ENCODE measurements around the gene CMYA5. TPM values are rescaled to one million over a fixed set of nuclear protein-coding genes. Genes with fewer than 3 reads are reported as not detected.

CMYA5 gene
- total RNA-seq, 4 donors from 2014 or later = 3,049 to 3,867 (median 3,338) TPM

GRCh38 chr5:79684782-79685181 lies 4.9 kb upstream of the CMYA5 start:
- Histone ChIP-seq H3K36me3 (peaks cover 0 to 29% of the 10 kb centered on the region in 2 donors), H3K9me3 (no peaks in the 10 kb centered on the region), H3K4me3 (no peak overlapping the region), H3K27ac (no peak overlapping the region), H3K27me3 (no peaks in the 10 kb centered on the region), H3K4me1 (peaks cover 0 to 3% of the 10 kb centered on the region in 2 donors)
- DNase-seq (no peak), ATAC-seq (no peak)
- in situ Hi-C loops (cut with MboI; ENCODE audit: low sequenced_read_pairs in 4 of 4) = no loop called here
- intact Hi-C loops (cut with DNase I; ENCODE audit: low total_unique reads) = no loop called here
- TF ChIP-seq POLR2A (IDR thresholded peaks at IDR 0.05) (no peak), CTCF (IDR thresholded peaks at IDR 0.05 in 4 of 5, conservative IDR thresholded peaks at IDR 0.05 in 1 of 5) (no peak)

- no peaks in the 10 kb centered on the region for H3K9me3 ChIP-seq
- peak overlapping the region in 1 of 4 donors; percentile 15 for H3K27ac ChIP-seq
- no peak for TF ChIP-seq CTCF (IDR thresholded peaks at IDR 0.05 in 4 of 5, conservative IDR thresholded peaks at IDR 0.05 in 1 of 5)
- no peak for TF ChIP-seq POLR2A (IDR thresholded peaks at IDR 0.05)
- H3K27me3 ChIP-seq = no peaks in the 10 kb centered on the region
- DNase-seq (no peak), ATAC-seq (no peak)
- no peak overlapping the region for H3K4me3 ChIP-seq
- peaks cover 0 to 29% of the 10 kb centered on the region in 2 donors for H3K36me3 ChIP-seq
- in situ Hi-C loops (cut with MboI; ENCODE audit: low sequenced_read_pairs in 4 of 4) = no loop called here
- no peaks in the 10 kb centered on the region for H3K4me1 ChIP-seq
- intact Hi-C loops (cut with DNase I; ENCODE audit: low total_unique reads) = no loop called here
Measured at GRCh38 chr5:79685627-79686026, 4.0 kb upstream of the CMYA5 start.

DNA sequence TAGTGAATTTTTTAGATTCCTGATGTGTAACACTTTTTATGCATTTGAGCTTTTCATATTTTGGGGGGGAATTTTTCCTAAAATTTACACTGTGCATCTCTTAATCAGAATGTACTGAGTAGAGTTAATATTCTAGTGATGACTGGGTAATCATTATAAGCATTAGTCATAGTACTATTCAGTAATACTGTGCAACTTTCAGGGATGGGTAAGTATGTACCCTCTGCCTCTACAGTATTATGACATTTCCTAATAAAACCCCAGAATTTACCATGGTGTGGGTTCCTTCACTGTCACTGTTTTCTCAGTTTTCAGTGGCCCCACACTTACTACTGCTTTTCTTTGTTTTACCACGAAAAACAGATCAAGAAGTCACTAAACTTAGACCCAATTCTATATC lies 2.8 kb upstream of the CMYA5 start:
- in situ Hi-C loops (cut with MboI; ENCODE audit: low sequenced_read_pairs in 4 of 4) (no loop called here), intact Hi-C loops (cut with DNase I; ENCODE audit: low total_unique reads) (no loop called here)
- Histone ChIP-seq H3K36me3 (peaks cover 0 to 26% of the 10 kb centered on the region in 2 donors), H3K4me1 (no peaks in the 10 kb centered on the region), H3K4me3 (no peak overlapping the region), H3K27ac (peak overlapping the region in 1 of 4 donors; percentile 19), H3K9me3 (no peaks in the 10 kb centered on the region), H3K27me3 (no peaks in the 10 kb centered on the region)
- DNase-seq (no peak), ATAC-seq (no peak)
- TF ChIP-seq CTCF (IDR thresholded peaks at IDR 0.05 in 4 of 5, conservative IDR thresholded peaks at IDR 0.05 in 1 of 5) (no peak), POLR2A (IDR thresholded peaks at IDR 0.05) (no peak)

DNA sequence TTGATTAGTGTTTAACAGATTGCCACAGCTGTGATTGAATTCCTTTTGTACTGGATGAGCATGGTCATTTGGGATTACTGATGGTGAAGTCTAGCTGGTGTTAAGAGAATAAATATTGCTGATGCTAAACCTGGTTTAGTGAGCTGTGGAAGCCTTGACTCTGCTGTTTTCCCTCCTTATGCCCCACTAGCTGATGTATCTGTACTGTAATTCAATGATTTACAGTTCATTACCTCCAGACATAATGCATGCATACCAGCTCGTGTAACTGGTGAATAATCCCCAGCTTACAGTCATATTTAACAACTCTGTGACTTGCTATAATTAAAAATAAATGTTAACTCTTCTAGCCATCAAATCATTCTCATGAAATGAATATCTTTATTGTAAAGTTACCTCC lies 1.7 kb upstream of the CMYA5 start:
- in situ Hi-C loops (cut with MboI; ENCODE audit: low sequenced_read_pairs in 4 of 4) = no loop called here
- ATAC-seq (no peak), DNase-seq (no peak)
- H3K27me3 ChIP-seq = no peaks in the 10 kb centered on the region
- H3K4me1 ChIP-seq = peaks cover 0 to 3% of the 10 kb centered on the region in 2 donors
- H3K36me3 ChIP-seq = peaks cover 0 to 15% of the 10 kb centered on the region in 2 donors
- H3K9me3 ChIP-seq = no peaks in the 10 kb centered on the region
- TF ChIP-seq POLR2A (IDR thresholded peaks at IDR 0.05) (no peak), CTCF (IDR thresholded peaks at IDR 0.05 in 4 of 5, conservative IDR thresholded peaks at IDR 0.05 in 1 of 5) (no peak)
- intact Hi-C loops (cut with DNase I; ENCODE audit: low total_unique reads) = no loop called here
- H3K27ac ChIP-seq = peak overlapping the region; percentile 99
- no peak overlapping the region for H3K4me3 ChIP-seq

- TF ChIP-seq POLR2A (IDR thresholded peaks at IDR 0.05) = no peak
- Histone ChIP-seq H3K9me3 (no peaks in the 10 kb centered on the region), H3K36me3 (no peaks in the 10 kb centered on the region), H3K4me1 (peaks cover 17 to 21% of the 10 kb centered on the region in 2 donors), H3K27ac (peak overlapping the region; percentile 99), H3K27me3 (no peaks in the 10 kb centered on the region), H3K4me3 (peak overlapping the region; percentile 75 to 83 (median 81))
- DNase-seq (peak in 1 of 2 donors; percentile 55), ATAC-seq (peak; percentile 25 to 33)
- intact Hi-C loops (cut with DNase I; ENCODE audit: low total_unique reads) (loop anchor here (2.0 to 10.0 kb wide), 4 partner anchors 101 to 564 kb away; partner anchors contain the start of genes HOMER1 and SERINC5), in situ Hi-C loops (cut with MboI; ENCODE audit: low sequenced_read_pairs in 4 of 4) (no loop called here)
Measured at GRCh38 chr5:79691007-79691406, 1.4 kb downstream of the CMYA5 start.
